HG03175 (cell line): ENCODE results near the gene CDH2.

Experiments
- ATAC-seq: cut with Tn5 transposase; IDR thresholded peaks from one replicate; pipeline ENCODE4 v1.9.1; 2021; ENCODE audit warnings: mild to moderate bottlenecking, moderate library complexity; ENCODE audit not compliant: unreplicated experiment

CDH2 gene

DNA sequence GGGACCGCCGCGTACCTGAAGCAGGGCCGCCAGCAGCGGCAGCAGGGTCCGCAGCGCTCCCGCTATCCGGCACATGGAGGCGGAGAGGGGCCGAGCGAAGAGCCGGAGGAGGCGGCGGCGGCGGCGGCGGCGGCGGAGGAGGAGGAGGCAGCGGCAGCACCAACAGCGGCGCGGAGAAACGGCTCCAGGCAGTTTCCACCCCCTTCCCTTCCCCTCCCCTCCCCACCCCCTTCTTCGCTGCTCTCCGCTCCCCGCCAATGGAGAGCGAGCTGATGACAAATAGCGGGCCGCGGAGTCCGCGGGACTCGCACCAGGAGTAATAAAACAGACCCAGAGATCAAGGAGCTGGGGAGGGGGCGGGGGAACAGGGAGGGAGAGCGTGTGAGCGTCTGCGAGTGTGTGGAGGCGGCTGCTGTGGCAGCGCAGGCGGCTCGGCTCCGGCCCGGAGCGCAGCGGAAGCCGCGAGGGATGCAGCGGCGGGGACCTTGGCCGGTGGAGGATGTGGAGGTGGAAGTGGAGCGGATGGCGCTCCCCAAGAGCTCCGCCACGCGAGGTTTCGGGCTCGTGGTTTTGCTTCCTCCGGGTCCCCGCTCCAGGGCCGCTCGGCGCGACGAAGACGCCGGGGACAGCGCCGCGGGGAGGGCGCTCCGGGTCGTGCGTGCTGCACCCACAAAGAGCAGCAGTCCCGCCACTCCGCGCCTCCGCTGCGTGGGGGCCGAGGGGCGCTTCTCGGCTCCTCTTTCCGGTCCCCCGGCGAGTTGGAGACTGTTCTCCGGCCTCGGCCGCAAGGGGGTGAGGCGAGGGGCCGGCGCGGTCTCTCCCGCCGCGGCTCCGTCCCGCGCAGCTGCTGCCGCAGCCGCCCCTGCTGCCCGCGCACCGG, at the start of gene CDH2:
Gene CDH2, minus strand, starts transcription at position 183 of the 880 bp plus-strand sequence. Its CDS starts 108 bp downstream, at position 75.
- no peak for ATAC-seq

GRCh38 chr18:28212060-28212459, 35.1 kb upstream of the CDH2 start:
- ATAC-seq = no peak

DNA sequence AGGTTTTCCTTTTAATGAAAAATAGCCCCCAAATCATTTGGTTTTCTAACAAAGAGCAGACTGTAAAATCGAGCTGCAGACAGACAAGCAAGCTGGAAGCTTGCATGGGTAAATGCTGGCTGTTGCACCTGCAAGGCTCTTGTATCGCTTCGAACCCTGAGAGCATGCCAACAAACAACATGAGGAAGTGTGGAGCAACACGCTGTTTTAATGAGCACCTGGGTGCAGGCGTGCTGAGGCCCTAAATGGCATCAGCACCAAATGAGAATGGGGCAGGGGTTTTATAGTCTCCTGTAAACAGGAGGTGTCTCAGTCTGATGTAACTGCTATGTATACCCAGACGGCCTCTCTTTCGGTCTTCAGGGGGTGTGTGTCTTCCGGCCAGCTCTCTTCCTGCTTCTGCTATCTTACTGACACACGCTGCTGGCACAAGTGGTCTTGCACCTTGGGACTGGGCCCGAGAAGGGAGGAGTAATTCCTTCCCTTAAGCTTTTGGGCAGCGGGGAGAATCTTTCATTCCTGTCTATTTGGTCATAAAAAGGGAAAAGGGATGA, 31.9 kb upstream of the CDH2 start:
- ATAC-seq = no peak

DNA sequence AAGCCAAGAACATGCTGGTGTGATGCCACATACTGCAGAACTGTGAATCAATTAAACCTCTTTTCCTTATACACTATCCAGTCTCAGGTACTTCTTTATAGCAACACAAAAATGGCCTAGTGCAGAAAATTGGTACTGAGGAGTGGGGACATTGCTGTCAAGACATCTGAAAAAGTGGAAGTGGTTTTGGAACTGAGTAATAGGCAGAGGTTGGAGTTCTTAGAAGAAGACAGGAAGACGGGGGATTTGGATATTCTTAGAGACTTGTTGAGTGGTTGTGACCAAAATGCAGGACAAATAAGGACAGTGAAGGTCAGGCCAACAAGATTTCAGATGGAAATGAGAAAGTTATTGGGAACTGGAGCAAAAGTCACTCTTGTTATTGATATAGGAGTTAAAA, 31.3 kb upstream of the CDH2 start:
- ATAC-seq = no peak

DNA sequence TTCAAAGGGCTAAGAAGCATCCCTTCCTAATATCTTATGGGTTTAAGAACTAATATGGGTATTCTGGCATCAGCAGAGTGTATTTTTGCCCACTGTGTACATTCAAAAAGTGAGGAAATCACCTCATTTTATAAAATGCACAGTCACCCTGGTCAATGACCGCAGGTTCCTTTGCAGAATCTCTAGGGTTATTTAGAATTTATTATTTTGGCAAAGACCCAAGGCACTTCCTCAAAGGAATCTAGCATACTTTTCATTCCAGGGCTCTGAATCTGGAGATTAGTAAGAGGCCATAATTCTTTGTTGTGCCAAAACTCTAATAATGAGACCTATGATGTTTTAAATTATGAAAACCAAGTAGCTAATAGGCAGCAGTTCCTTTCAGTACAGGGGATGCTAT, 27.2 kb upstream of the CDH2 start:
- no peak for ATAC-seq

DNA sequence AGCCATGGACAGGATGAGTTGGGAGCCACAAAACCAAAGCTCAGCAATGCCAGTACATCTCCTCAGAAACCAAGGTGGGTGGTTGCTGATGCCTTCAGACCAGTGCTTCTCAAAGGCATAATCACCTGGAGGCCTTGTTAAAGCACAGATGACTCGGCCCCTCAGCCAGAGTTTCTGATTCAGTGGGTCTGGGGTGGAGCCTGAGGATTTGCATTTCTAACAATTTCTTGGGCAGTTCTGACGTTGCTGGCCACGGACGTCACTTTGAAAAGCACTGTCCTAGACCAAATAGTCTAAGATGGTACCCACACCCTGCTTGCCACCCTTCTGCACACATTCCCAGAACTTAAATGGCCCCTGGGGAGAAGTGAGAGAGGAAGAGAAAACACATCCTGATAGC, 24.1 kb upstream of the CDH2 start:
- no peak for ATAC-seq

GRCh38 chr18:28198620-28199019, 21.7 kb upstream of the CDH2 start:
- ATAC-seq = no peak

DNA sequence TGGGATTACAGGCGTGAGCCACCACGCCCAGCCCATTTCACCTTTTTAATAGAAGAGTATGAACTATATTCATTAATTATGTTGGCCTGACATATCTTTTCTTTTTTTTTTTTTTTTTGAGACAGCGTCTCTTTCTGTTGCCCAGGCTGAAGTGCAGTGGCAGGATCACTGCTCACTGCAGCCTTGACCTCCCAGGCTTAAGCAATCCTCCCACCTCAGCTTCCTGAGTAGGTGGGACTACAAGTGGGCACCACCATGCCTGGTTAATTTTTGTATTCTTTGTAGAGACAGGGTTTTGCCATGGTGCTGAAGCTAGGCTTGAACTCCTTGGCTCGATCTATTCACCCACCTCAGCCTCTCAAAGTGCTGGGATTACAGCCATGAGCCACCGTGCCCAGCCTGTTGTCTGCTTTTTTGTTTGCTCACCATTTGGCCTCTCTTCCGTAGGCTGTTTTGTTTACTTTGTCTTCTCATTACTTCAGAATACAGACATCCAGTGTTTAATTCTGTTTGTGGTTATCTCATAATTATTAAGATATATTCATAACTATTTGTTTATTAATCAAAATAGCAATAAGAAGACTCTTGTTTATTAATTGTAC, 16.3 kb upstream of the CDH2 start:
- no peak for ATAC-seq

GRCh38 chr18:28189400-28190239, 12.7 kb upstream of the CDH2 start:
- ATAC-seq = no peak

- ATAC-seq = no peak
Observed at GRCh38 chr18:28185121-28185520, 8.2 kb upstream of the CDH2 start.

GRCh38 chr18:28183418-28184078, 6.6 kb upstream of the CDH2 start:
- no peak for ATAC-seq

DNA sequence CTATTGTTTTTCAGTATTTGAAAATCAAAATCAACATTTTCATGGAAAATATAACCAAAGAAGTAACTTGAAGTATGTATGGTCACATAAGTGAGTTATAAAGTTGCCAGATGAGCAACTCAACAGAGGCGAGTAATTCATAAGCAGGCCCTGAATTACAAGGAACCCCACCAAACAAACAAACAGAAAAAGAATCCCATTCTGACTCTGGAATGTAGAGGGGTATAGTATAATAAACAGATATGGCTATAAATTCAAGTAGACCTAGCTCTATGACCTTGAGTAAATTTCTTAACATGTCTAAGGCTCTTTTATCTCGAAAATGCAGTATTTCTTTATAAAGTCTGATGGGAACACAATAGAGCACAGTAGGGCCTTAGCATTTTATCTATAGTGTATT, 4.7 kb upstream of the CDH2 start:
- ATAC-seq = no peak

- no peak for ATAC-seq
Observed at GRCh38 chr18:28178720-28179119, 1.8 kb upstream of the CDH2 start.

DNA sequence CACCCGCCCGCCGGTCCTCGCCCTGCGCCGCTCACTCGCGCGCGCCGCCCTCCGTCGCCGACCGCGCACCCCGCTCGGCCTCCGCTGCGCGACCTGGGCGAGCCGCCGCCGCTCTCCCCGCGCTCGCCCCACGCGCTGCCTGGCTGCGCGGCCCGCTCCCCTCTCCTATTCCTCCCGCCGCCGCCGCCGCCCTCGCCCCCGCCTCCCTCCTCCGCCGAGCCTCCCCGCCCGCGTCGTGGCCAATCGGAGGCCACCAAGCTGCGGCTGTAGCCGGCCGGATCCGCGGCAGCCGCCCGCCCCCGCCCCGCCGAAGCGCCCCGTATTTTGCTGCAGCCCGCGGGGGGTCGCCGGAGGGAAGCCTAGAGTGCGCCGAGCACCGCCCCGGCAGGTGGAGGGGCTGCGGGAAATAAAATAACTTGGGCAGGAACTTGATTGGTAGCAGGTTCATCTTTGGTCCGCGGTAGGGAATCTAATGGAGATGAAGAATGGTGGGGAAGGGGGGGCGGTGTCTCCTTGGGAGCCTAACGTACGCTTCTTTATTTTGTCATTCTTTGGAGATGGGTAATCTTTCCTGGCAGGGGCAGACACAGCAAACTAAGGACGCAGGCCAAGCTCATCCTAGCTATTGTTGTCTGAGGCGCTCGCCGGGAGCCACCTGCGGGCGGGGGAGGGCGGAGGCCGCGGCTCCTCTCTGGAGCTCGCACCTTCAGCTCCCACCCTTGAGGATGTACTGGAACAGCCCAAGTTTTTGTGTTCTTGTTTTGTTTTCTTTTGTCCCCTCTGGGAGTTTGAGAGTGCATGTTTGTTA, 1.1 kb upstream of the CDH2 start:
- no peak for ATAC-seq

GRCh38 chr18:28176698-28176947, 307 bp downstream of the CDH2 start:
- no peak for ATAC-seq

- no peak for ATAC-seq
Observed at GRCh38 chr18:28175930-28176697, 816 bp downstream of the CDH2 start.

GRCh38 chr18:28175150-28175929, 1.6 kb downstream of the CDH2 start:
- no peak for ATAC-seq

DNA sequence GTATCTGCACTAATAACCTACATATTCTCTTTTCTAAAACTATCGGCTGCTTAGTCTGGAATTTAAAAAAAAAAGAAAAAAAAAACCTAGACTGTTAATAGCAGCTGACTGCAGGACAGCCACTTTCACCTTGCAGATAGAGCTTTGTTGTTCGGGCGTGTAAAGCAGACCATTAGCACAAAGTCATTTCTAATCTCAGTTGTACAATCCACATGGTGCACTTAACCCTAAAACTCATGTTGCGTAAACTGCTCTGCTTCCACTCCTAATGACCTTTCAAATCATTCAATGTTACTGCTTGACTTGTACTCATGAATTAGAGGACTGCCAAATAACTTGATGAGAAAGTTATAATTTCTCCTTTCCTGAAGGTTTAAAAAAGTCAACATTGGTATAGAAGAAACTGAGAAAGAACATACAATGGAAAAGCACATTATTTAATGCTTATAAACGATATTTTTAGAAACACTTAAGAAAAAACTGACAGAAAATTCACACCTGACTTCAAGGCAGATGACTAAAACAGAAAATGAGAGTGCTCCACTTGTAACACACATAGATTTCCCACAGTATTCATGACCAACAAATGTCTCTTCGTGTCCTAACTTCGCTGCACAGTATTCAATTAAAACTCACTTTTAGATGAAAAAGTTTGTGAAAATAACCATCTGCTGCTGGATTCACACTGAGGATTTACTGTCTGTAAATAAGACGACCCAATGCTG, 2.6 kb downstream of the CDH2 start:
- ATAC-seq = no peak
